Naive thymus-derived CD4-positive, alpha-beta T cell (primary cell): ENCODE results near the gene ACSM3. TPM values are rescaled to one million over a fixed set of nuclear protein-coding genes. Genes with fewer than 3 reads are reported as not detected.
A peak's percentile ranks its signal among the peaks of the same experiment; 100 is the strongest.
"Not testable (repeated sequence)": the region's sequence is repeated elsewhere in the genome, so short reads cannot be mapped to it uniquely, and the experiment has no call there.

Experiments used
- ATAC-seq: fragments of 150-1000 bp; cut with Tn5 transposase; 2 replicates; pipeline ENCODE4 v1.10.0; 2021; ENCODE audit warnings: mild to moderate bottlenecking, moderate library complexity
- CTCF ChIA-PET: fragments of 350-600 bp; sonication (Branson Sonifier 250); formaldehyde crosslinking; loops from one replicate; lab custom pipeline; 2021; ENCODE audit warnings: antibody characterized with exemption; lab: Charles Lee
- POLR2A ChIA-PET: fragments of 350-600 bp; sonication (Branson Sonifier 250); formaldehyde crosslinking; loops from one replicate; lab custom pipeline; 2021; ENCODE audit warnings: antibody characterized with exemption, inconsistent platforms; lab: Charles Lee
- DNase-seq, 9 donors: peaks; one replicate each; pipeline versions ENCODE4 v3.0.0 to v3.0.0-alpha.2; 2020 to 2022; ENCODE audit warnings: mixed read lengths in 1 of 9
- H3K27ac ChIP-seq: one replicate; pipeline ENCODE4 v1.7.0; 2013; ENCODE audit warnings: mild to moderate bottlenecking, low read depth, low read length, moderate library complexity
- H3K27me3 ChIP-seq, 2 donors: one replicate each; pipeline ENCODE4 v1.7.0; 2013; ENCODE audit warnings: low read length in 2 of 2, mild to moderate bottlenecking in 2 of 2, moderate library complexity in 2 of 2; ENCODE audit not compliant: control insufficient read depth in 2 of 2, insufficient read depth in 2 of 2
- H3K36me3 ChIP-seq, 3 experiments: 1 replicate in 2 of 3; 2 replicates in 1 of 3; pipeline ENCODE4 v1.7.0; 2013; ENCODE audit warnings: low read length in 3 of 3, mild to moderate bottlenecking in 3 of 3, moderate library complexity in 1 of 3; ENCODE audit not compliant: insufficient read depth in 3 of 3, control insufficient read depth in 2 of 3
- H3K4me1 ChIP-seq, 2 donors: one replicate each; pipeline ENCODE4 v1.7.0; 2013; ENCODE audit warnings: low read length in 2 of 2, mild to moderate bottlenecking in 2 of 2, moderate library complexity in 1 of 2; ENCODE audit not compliant: control insufficient read depth in 2 of 2, insufficient read depth in 2 of 2
- H3K4me3 ChIP-seq: 2 replicates; pipeline ENCODE4 v1.7.0; 2013; ENCODE audit warnings: mild to moderate bottlenecking, low read length
- H3K9me3 ChIP-seq, 3 experiments: 1 replicate in 2 of 3; 2 replicates in 1 of 3; pipeline ENCODE4 v1.7.0; 2013; ENCODE audit warnings: low read length in 3 of 3; ENCODE audit not compliant: control insufficient read depth in 2 of 3
- H3K27ac Mint-ChIP-seq, 9 donors: one replicate each; pipeline ENCODE4 v1.8.0; 2020 to 2022; ENCODE audit warnings: mixed read lengths in 9 of 9, mild to moderate bottlenecking in 8 of 9, moderate library complexity in 5 of 9, inconsistent platforms in 2 of 9
- H3K27me3 Mint-ChIP-seq, 5 donors: one replicate each; pipeline ENCODE4 v1.8.0; 2021 to 2022; ENCODE audit warnings: mixed read lengths in 5 of 5, mild to moderate bottlenecking in 1 of 5
- H3K36me3 Mint-ChIP-seq, 5 donors: one replicate each; pipeline ENCODE4 v1.8.0; 2020 to 2022; ENCODE audit warnings: mixed read lengths in 5 of 5, mild to moderate bottlenecking in 3 of 5, inconsistent platforms in 1 of 5
- H3K4me1 Mint-ChIP-seq, 7 donors: one replicate each; pipeline ENCODE4 v1.8.0; 2020 to 2022; ENCODE audit warnings: mixed read lengths in 7 of 7, mild to moderate bottlenecking in 3 of 7, inconsistent platforms in 1 of 7
- H3K4me3 Mint-ChIP-seq, 10 donors: one replicate each; pipeline ENCODE4 v1.8.0; 2020 to 2022; ENCODE audit warnings: mild to moderate bottlenecking in 10 of 10, mixed read lengths in 10 of 10, moderate library complexity in 6 of 10, inconsistent platforms in 2 of 10
- H3K9me3 Mint-ChIP-seq, 11 donors: one replicate each; pipeline ENCODE4 v1.8.0; 2020 to 2022; ENCODE audit warnings: mixed read lengths in 11 of 11, mild to moderate bottlenecking in 4 of 11, inconsistent platforms in 1 of 11, moderate library complexity in 1 of 11
- intact Hi-C, 2 donors: fragments of 100-400 bp; cut with micrococcal nuclease; formaldehyde crosslinking; loops; one replicate each; pipeline ENCODE4 v1.15.1; 2023
- polyA plus RNA-seq, 2 donors: library from polyadenylated mRNA; unstranded; fragments of 300-500 nt; fragmentation: Illumina TruSeq; gene quantifications; one replicate each; pipeline ENCODE4 v1.2.3, GENCODE V29; 2021
- total RNA-seq, 6 experiments: library from RNA in 5 of 6; stranded (reverse) in 5 of 6; gene quantifications; 1 replicate in 5 of 6; 2 replicates in 1 of 6; pipeline ENCODE4 v1.2.3 and lab custom pipeline; 2021 to 2026

Gene ACSM3, protein sequence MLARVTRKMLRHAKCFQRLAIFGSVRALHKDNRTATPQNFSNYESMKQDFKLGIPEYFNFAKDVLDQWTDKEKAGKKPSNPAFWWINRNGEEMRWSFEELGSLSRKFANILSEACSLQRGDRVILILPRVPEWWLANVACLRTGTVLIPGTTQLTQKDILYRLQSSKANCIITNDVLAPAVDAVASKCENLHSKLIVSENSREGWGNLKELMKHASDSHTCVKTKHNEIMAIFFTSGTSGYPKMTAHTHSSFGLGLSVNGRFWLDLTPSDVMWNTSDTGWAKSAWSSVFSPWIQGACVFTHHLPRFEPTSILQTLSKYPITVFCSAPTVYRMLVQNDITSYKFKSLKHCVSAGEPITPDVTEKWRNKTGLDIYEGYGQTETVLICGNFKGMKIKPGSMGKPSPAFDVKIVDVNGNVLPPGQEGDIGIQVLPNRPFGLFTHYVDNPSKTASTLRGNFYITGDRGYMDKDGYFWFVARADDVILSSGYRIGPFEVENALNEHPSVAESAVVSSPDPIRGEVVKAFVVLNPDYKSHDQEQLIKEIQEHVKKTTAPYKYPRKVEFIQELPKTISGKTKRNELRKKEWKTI
- total RNA-seq (10 to 100 TPM in 1 of 5 experiments, 1 to 10 TPM in 4; 3.0 to 10.9 (median 7.4) TPM), polyA plus RNA-seq (10 to 100 TPM in 1 of 2 donors, 1 to 10 TPM in 1; 9.8 to 10.1 TPM), total RNA-seq (lab: John Stamatoyannopoulos, UW) (8.9 reads per million, percentile 33 among the genes with 10 or more reads in this experiment)

DNA sequence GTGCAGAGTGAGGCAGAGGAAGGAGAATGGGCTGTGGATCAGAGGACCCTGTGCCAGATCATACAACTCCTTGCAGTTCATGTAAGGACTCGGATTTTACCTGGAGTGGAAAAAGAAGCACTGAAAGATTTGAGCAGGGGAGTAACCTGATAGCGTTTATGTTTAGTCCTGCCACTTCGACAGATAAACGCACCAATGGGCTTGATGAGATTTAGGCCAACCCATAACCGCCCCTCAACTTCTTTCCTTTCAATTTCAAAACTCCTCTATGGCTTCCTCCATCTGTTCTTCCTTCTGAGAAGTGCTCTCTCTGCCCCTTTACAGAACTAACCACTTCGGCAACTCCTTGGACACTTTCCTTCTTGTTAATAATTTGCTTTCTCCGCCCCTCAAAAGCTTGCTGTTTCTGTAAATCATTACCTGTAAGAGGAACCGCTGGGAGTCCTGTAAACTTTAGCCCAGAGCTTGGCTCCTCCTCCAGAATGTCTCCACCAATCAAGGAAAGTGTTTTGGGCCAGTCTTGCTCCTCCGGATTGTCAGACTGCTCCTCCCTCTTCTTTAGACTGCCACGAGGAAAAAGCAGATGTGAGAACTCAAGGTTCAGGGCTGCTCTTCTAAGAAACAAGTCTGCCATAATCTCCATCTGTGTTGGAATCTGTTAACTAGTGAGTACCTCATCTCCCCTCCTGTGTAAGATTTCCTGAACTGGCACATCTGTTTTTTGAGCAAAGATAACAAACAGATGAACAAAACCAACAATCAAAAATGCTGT, at the start of gene ACSM3:
Gene ACSM3 (plus strand): TSS at position 554 of the 772 bp plus-strand sequence. CDS start 6,021 bp downstream, outside the sequence.
- CTCF ChIA-PET = interaction anchor here (0.6 kb wide), 1 partner anchor 22 kb away, joined by 3 read pairs; the partner anchor contains the start of gene THUMPD1
- Histone ChIP-seq H3K27ac (peak within 1 kb of the TSS; percentile 72), H3K4me1 (peaks cover 4 to 13% of the 10 kb centered on the region in 2 donors), H3K9me3 (no peaks in the 10 kb centered on the region), H3K4me3 (peak within 1 kb of the TSS; percentile 72), H3K27me3 (no peaks in the 10 kb centered on the region), H3K36me3 (no peaks in the 10 kb centered on the region)
- H3K27me3 Mint-ChIP-seq = no peaks in the 10 kb centered on the region
- POLR2A ChIA-PET = interaction anchor here (0.9 to 2.0 kb wide), 3 partner anchors 9 to 22 kb away, joined by 3 to 19 read pairs (median 4); partner anchors contain the start of gene THUMPD1
- peak within 1 kb of the TSS; percentile 90 to 96 (median 93) for H3K27ac Mint-ChIP-seq
- H3K36me3 Mint-ChIP-seq = peaks cover 9 to 28% (median 24%) of the 10 kb centered on the region in 5 donors
- intact Hi-C loops = loop anchor here (1.0 to 2.0 kb wide), 6 partner anchors 22 to 395 kb away; partner anchors contain the start of genes ERI2 (in 2 of the 2), REXO5 (in 2 of the 2), THUMPD1 (in 2 of the 2) and DCUN1D3 (in 1 of the 2)
- ATAC-seq (peak; percentile 99), DNase-seq (peak in 8 of 9 donors; percentile 51 to 84 (median 79))
- peaks cover 0 to 30% (median 8%) of the 10 kb centered on the region in 11 donors for H3K9me3 Mint-ChIP-seq
- peaks cover 7 to 46% (median 31%) of the 10 kb centered on the region in 7 donors for H3K4me1 Mint-ChIP-seq
- H3K4me3 Mint-ChIP-seq = peak within 1 kb of the TSS; percentile 80 to 97 (median 93)

DNA sequence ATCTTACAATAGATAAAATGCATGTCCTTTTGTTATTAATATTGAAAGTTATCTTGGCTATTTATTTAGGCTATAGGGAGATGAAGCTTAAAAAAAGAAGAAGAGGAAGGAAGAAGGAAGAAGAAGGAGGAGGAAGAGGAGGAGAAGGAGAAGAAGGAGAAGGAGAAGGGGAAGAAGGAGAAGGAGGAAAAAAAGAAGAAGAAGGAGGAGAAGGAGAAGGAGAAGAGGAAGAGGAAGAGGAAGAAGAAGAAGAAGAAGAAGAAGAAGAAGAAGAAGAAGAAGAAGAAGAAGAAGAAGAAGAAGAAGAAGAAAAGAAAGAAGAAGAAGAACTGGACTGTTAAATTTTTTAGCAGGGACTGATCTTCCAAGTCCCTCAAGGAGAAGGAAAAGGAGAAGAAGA, 46.1 kb upstream of the ACSM3 start:
- H3K9me3 Mint-ChIP-seq, ATAC-seq, H3K27ac Mint-ChIP-seq, H3K27me3 ChIP-seq, H3K36me3 ChIP-seq, POLR2A ChIA-PET, H3K4me1 ChIP-seq, intact Hi-C loops, H3K27me3 Mint-ChIP-seq, DNase-seq, H3K27ac ChIP-seq, H3K4me3 Mint-ChIP-seq, H3K4me1 Mint-ChIP-seq, H3K9me3 ChIP-seq, H3K4me3 ChIP-seq: not testable (repeated sequence)
- CTCF ChIA-PET = interaction anchor here (1.3 kb wide), 1 partner anchor 9 kb away, joined by 3 read pairs; no protein-coding TSS in a partner anchor
- H3K36me3 Mint-ChIP-seq = peaks cover 0 to 22% (median 19%) of the 10 kb centered on the region in 5 donors

DNA sequence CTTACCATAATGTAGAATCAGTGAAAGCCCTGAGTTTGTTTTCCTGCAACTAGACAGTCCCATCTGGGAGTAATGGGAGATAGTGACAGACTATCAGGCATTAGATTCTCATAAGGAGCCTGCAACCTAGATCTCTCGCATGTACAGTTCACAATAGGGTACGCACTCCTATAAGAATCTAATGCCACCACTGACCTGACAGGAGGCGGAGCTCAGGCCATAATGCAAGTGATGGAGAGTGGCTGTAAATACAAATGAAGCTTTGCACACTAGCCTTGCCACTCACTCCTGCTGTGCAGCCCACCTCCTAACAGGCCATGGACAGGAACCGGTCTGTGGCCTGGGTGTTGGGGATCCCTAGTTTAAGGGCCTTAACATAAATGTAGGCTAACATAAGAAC, 43.6 kb upstream of the ACSM3 start:
- POLR2A ChIA-PET = no interaction called here
- H3K27ac ChIP-seq = no peak overlapping the region

DNA sequence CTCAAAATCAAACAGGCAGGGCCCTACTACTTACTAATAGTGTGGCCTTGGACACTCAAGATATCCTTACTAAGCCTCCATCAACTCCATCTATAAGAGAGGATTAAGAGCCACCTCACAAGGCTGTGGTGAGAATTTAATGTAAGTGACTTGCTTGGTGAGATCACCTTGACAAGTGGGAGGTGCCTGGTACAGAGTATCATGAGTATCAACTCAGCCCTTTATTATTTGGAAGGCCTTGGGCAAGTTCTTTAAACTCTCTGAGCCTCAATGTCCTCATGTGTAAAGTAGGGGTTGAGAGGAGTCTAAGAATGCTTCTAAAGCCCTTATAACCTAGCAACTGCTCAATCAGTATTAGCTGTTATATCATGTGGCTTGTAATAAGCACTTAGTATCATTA, 37.2 kb upstream of the ACSM3 start:
- Mint-ChIP-seq H3K4me1 (peaks cover 0 to 1% (median 0%) of the 10 kb centered on the region in 7 donors), H3K9me3 (no peaks in the 10 kb centered on the region), H3K27me3 (no peaks in the 10 kb centered on the region), H3K36me3 (no peaks in the 10 kb centered on the region), H3K4me3 (no peak overlapping the region), H3K27ac (no peak overlapping the region)
- H3K9me3 ChIP-seq = no peaks in the 10 kb centered on the region
- H3K27ac ChIP-seq = no peak overlapping the region
- POLR2A ChIA-PET = no interaction called here
- intact Hi-C loops = no loop called here
- H3K27me3 ChIP-seq = no peaks in the 10 kb centered on the region
- no peak overlapping the region for H3K4me3 ChIP-seq
- DNase-seq = no peak
- H3K4me1 ChIP-seq = no peaks in the 10 kb centered on the region
- no peaks in the 10 kb centered on the region for H3K36me3 ChIP-seq
- no peak for ATAC-seq
- CTCF ChIA-PET = interaction anchor here (0.6 kb wide), 1 partner anchor 17 kb away, joined by 4 read pairs; no protein-coding TSS in a partner anchor

More for the DNA sequence above, 43.6 kb upstream of the ACSM3 start:
- Histone ChIP-seq H3K4me1 (no peaks in the 10 kb centered on the region), H3K36me3 (no peaks in the 10 kb centered on the region), H3K9me3 (no peaks in the 10 kb centered on the region), H3K27me3 (no peaks in the 10 kb centered on the region), H3K4me3 (no peak overlapping the region)
- Mint-ChIP-seq H3K4me3 (no peak overlapping the region), H3K4me1 (peaks cover 0 to 2% (median 0%) of the 10 kb centered on the region in 7 donors), H3K36me3 (peaks cover 0 to 9% (median 4%) of the 10 kb centered on the region in 5 donors), H3K27ac (no peak overlapping the region), H3K27me3 (no peaks in the 10 kb centered on the region), H3K9me3 (no peaks in the 10 kb centered on the region)
- CTCF ChIA-PET = no interaction called here
- no peak for ATAC-seq
- no peak for DNase-seq
- intact Hi-C loops = no loop called here

DNA sequence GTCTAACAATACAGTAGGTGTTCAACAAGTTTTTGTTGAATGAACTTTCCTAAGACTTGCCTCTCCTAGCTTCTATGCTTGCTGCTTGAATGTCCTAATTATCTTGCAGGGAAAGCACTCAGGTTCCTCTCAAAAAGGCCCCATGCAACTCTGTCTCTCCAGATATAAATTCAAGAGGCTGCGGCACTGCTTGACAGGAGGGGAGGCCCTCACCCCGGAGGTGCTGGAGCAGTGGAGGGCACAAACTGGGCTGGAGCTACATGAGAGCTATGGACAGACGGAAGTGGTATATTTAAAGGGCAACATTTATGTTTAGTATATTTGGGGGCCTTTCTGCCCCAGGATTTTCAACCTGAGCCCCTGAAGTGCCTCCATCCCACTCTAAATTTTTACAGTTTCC, 36.6 kb upstream of the ACSM3 start:
- no peak for ATAC-seq

DNA sequence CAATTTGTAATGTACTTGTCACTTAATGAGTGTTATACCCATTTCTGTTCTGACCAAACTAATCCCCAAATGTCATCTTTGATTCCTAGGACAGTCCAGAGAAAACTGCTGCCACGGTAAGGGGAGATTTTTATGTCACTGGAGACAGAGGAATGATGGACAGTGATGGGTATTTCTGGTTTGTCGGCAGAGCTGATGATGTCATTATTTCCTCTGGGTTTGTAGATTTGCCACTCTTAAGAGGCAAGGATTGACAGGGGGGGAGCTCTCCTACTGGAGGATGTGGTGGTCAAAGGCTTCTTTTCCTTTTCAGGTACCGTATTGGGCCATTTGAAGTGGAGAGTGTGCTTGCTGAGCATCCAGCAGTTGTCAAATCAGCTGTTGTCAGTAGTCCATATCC, 34.7 kb upstream of the ACSM3 start:
- Histone ChIP-seq H3K4me1 (no peaks in the 10 kb centered on the region), H3K4me3 (no peak overlapping the region), H3K36me3 (no peaks in the 10 kb centered on the region), H3K9me3 (no peaks in the 10 kb centered on the region), H3K27me3 (no peaks in the 10 kb centered on the region), H3K27ac (no peak overlapping the region)
- H3K36me3 Mint-ChIP-seq = peaks cover 0 to 2% (median 0%) of the 10 kb centered on the region in 5 donors
- no peaks in the 10 kb centered on the region for H3K9me3 Mint-ChIP-seq
- ATAC-seq (no peak), DNase-seq (no peak)
- H3K4me1 Mint-ChIP-seq = peaks cover 0 to 6% (median 2%) of the 10 kb centered on the region in 7 donors
- H3K27ac Mint-ChIP-seq = peak overlapping the region in 2 of 9 donors; percentile 16 to 38
- ChIA-PET POLR2A (no interaction called here), CTCF (no interaction called here)
- no peaks in the 10 kb centered on the region for H3K27me3 Mint-ChIP-seq
- H3K4me3 Mint-ChIP-seq = no peak overlapping the region
- intact Hi-C loops = no loop called here

More for the DNA sequence above, 36.6 kb upstream of the ACSM3 start:
- no peak for DNase-seq
- Mint-ChIP-seq H3K4me3 (no peak overlapping the region), H3K27me3 (no peaks in the 10 kb centered on the region), H3K27ac (no peak overlapping the region), H3K9me3 (no peaks in the 10 kb centered on the region), H3K36me3 (no peaks in the 10 kb centered on the region), H3K4me1 (peaks cover 0 to 1% (median 0%) of the 10 kb centered on the region in 7 donors)
- Histone ChIP-seq H3K36me3 (no peaks in the 10 kb centered on the region), H3K27me3 (no peaks in the 10 kb centered on the region), H3K27ac (no peak overlapping the region), H3K4me1 (no peaks in the 10 kb centered on the region), H3K4me3 (no peak overlapping the region), H3K9me3 (no peaks in the 10 kb centered on the region)
- intact Hi-C loops = no loop called here
- CTCF ChIA-PET = interaction anchor here (0.6 kb wide), 1 partner anchor 1774 kb away, joined by 5 read pairs; no protein-coding TSS in a partner anchor
- POLR2A ChIA-PET = no interaction called here
